ENCODE measurements around the gene LYPD3.

Gene LYPD3

GRCh38 chr19:43430976-43431375 is 34.4 kb downstream of the LYPD3 start:
- DNase-seq (ENCODE audit: low read depth in 2 of 2) = no peak

GRCh38 chr19:43430142-43430710 is 35.2 kb downstream of the LYPD3 start:
- DNase-seq (ENCODE audit: low read depth in 2 of 2) = no peak

DNA sequence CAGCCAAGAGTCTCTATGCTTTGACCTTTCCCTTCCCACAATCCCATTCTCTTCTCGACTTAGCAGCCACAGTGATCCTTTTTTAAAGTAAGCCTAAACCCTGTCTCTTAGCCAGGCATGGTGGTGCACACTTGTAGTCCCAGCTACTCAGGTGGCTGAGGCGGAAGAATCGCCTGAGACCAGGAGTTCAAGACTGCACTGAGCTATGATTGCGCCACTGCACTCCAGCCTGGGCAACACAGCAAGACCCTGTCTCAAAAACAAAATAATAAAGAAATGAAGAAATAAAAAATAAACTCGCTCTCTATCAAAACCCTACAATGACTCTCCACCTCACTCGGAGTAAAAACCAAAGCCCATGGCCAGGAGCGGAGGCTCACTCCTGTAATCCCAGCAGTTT is 36.0 kb downstream of the LYPD3 start:
- DNase-seq (ENCODE audit: low read depth in 2 of 2) = no peak

GRCh38 chr19:43425567-43426392 is 39.6 kb downstream of the LYPD3 start:
- DNase-seq (ENCODE audit: low read depth in 2 of 2) = no peak

GRCh38 chr19:43423779-43424178 is 41.6 kb downstream of the LYPD3 start:
- DNase-seq (ENCODE audit: low read depth in 2 of 2) = no peak

DNA sequence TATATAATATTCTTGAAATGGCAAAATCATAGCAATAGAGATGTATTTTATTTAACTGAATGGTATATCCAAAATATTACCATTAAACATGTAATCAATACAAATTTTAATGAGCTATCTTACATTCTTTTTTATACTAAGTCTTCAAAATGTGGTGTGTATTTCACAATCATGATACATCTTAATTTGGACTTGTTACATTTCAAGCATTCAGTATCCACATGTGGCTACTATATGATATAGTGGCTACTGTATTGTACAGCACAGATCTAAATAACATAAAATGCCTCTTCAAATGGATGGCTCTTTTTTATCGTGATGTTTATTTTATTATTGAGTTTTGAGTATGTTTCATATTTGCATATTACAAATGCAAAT is 42.7 kb downstream of the LYPD3 start:
- no peak for DNase-seq (ENCODE audit: low read depth in 2 of 2)

GRCh38 chr19:43422000-43422688 is 43.3 kb downstream of the LYPD3 start:
- DNase-seq (ENCODE audit: low read depth in 2 of 2) = no peak

- no peak for DNase-seq (ENCODE audit: low read depth in 2 of 2)
Measured at GRCh38 chr19:43420954-43421353, 44.5 kb downstream of the LYPD3 start.

DNA sequence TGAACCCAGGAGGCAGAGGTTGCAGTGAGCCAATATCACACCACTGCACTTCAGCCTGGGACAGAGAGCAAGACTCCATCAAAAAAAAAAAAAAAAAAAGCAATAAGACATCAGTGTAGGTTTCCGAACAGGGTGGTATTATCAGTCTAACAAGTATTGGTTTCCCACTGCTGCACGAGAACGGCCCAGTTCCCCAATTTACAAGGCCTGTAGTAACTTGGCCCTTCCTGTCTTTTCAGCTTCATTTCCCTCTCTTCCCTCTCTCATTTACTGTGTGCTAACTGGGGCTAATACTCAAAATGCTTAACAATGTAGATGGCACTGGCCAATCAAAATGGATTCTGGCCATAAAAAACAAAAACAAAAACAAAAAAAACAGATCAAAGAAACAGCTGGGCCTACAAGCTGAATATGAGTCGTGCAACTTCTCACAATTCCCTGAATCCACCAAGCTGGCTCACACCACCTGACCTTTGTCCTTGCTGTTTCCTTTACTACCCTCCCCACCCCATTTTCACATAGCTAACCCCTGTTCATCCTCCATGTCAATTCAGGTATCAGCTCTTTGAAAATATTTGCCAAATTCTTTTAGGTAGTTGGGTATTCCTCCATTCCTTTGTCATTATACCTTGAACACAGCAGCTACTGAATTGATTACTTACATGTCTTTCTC is 48.3 kb downstream of the LYPD3 start:
- DNase-seq (ENCODE audit: low read depth in 2 of 2) = no peak

DNA sequence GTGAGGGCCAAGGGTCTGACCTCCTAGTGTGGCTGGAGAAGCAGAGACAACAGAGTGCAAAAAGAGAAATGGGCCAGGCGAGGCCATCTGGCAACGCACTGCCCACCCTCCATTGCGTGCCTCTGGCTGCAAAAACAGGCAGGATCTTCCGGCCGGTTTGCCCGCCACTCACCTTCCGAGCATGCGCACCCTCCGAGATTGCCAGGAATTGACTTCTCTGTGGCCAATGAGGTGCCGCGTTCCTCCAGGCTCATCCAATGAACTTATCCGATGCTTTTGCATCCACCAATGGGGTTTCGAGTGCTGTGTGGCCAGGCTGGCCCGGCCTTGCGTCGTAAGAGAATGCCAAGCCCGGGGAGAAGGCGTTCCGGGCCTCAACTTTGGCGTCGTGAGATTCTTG is 50.9 kb downstream of the LYPD3 start, which contains the start of gene TEX101:
TEX101 (plus strand) TSS at position 337 of the 400 bp plus-strand sequence. CDS start 1,030 bp downstream, outside the sequence.
- no peak for DNase-seq (ENCODE audit: low read depth in 2 of 2)

DNA sequence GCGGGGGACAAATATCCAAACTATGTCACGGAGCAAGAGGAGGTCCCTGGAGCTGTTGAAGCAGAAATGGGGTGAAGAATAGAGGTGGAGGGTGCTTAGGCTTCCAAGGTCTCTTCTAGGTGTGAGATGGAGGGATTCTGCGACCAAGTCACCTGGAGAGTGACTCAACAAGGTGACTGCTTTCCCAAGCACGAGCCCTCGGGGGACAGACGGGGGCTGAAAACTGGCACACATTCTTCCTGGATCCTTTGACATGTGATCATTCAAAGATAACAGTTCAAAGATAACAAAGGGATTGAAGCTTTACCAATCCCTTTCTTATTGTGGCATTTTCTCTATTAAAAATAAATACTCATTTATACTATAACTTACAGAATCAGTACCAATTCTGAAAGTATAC is 53.0 kb downstream of the LYPD3 start:
- no peak for DNase-seq (ENCODE audit: low read depth in 2 of 2)
